ENCODE results near the gene PEAR1. TPM values are rescaled to one million over a fixed set of nuclear protein-coding genes. Genes with fewer than 3 reads are reported as not detected.

Gene PEAR1
- total RNA-seq, 1 donor from 2014 or later: 17.9 TPM

- Histone ChIP-seq H3K27ac (no peak overlapping the region), H3K4me1 (peaks cover 63% of the 10 kb centered on the region), H3K27me3 (no peaks in the 10 kb centered on the region), H3K36me3 (no peaks in the 10 kb centered on the region), H3K4me3 (no peak overlapping the region), H3K9me3 (no peaks in the 10 kb centered on the region)
- DNase-seq (no peak), ATAC-seq (no peak)
- intact Hi-C loops (cut with DNase I): no loop called here
- TF ChIP-seq, protein P1, sequence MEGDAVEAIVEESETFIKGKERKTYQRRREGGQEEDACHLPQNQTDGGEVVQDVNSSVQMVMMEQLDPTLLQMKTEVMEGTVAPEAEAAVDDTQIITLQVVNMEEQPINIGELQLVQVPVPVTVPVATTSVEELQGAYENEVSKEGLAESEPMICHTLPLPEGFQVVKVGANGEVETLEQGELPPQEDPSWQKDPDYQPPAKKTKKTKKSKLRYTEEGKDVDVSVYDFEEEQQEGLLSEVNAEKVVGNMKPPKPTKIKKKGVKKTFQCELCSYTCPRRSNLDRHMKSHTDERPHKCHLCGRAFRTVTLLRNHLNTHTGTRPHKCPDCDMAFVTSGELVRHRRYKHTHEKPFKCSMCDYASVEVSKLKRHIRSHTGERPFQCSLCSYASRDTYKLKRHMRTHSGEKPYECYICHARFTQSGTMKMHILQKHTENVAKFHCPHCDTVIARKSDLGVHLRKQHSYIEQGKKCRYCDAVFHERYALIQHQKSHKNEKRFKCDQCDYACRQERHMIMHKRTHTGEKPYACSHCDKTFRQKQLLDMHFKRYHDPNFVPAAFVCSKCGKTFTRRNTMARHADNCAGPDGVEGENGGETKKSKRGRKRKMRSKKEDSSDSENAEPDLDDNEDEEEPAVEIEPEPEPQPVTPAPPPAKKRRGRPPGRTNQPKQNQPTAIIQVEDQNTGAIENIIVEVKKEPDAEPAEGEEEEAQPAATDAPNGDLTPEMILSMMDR (IDR thresholded peaks at IDR 0.05): no peak
Observed at GRCh38 chr1:156899956-156900718, 6.6 kb downstream of the PEAR1 start.

DNA sequence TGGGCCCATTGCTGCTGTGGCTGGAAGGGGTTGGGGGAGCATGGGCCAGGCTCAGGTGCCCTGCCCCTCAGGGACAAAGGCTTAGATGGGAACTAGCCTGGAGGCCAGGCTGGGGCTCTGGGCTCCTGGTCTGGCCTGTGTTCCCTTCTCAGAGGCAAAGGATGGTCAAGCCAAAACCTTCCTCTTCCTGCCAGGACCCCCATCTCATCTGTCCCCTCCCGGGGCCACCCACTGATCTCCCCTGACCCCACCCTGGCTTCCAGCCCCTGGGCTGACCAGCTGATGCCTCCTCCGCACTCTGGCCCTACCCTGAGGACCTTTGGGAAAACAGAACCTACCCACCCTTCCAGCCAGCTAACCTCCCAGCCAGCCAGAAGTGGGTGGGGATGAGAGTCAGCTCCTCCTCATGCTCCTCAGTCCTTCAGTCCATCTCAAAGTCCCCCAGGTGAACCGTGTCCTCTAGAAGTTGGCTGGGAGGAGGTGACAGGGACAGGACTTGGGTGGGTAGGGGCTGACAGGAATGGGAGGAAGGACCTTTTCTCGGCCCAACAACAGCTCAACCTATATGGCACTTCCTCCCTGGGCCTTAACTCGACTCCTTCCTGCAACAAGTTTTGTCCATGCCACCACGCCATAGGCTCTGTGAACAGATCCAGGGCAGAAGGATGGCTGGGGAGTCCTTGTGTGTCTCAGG, 7.5 kb downstream of the PEAR1 start:
- H3K4me1 ChIP-seq: peaks cover 54% of the 10 kb centered on the region
- TF ChIP-seq, protein P1 (IDR thresholded peaks at IDR 0.05): no peak
- no peak overlapping the region for H3K4me3 ChIP-seq
- intact Hi-C loops (cut with DNase I): no loop called here
- ATAC-seq (no peak), DNase-seq (no peak)
- no peaks in the 10 kb centered on the region for H3K9me3 ChIP-seq
- H3K36me3 ChIP-seq: peaks cover 3% of the 10 kb centered on the region
- H3K27ac ChIP-seq: no peak overlapping the region
- no peaks in the 10 kb centered on the region for H3K27me3 ChIP-seq

DNA sequence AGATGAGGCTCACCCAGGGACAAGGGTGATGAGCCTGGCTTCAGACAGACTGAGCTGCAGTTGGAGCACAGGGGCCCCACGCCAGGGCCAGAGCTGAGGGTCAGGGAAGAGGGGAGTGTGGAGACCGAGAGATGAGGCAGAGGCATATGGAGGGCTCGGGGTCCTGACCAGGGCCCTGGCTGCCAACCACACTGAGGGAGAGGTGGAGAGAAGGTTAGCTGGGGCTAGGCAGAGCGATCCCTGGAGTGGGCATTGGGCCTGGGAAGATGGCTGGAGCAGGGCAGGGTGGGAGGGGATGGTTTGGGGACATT, 8.0 kb downstream of the PEAR1 start:
- DNase-seq (no peak), ATAC-seq (no peak)
- Histone ChIP-seq H3K9me3 (no peaks in the 10 kb centered on the region), H3K27ac (no peak overlapping the region), H3K4me3 (no peak overlapping the region), H3K4me1 (peaks cover 51% of the 10 kb centered on the region), H3K27me3 (no peaks in the 10 kb centered on the region), H3K36me3 (peaks cover 6% of the 10 kb centered on the region)
- TF ChIP-seq, protein P1 (IDR thresholded peaks at IDR 0.05): no peak
- intact Hi-C loops (cut with DNase I): no loop called here

GRCh38 chr1:156901966-156902915, 8.7 kb downstream of the PEAR1 start:
- Histone ChIP-seq H3K9me3 (no peaks in the 10 kb centered on the region), H3K4me3 (no peak overlapping the region), H3K27me3 (no peaks in the 10 kb centered on the region), H3K36me3 (peaks cover 6% of the 10 kb centered on the region), H3K4me1 (peaks cover 48% of the 10 kb centered on the region), H3K27ac (no peak overlapping the region)
- DNase-seq: no peak
- ATAC-seq: no peak
- intact Hi-C loops (cut with DNase I): no loop called here
- TF ChIP-seq, protein P1 (IDR thresholded peaks at IDR 0.05): no peak

GRCh38 chr1:156903328-156904091, 10.0 kb downstream of the PEAR1 start:
- TF ChIP-seq, protein P1 (IDR thresholded peaks at IDR 0.05): no peak
- no peak overlapping the region for H3K4me3 ChIP-seq
- peaks cover 37% of the 10 kb centered on the region for H3K4me1 ChIP-seq
- H3K36me3 ChIP-seq: peaks cover 6% of the 10 kb centered on the region
- ATAC-seq: no peak
- no peak for DNase-seq
- H3K9me3 ChIP-seq: no peaks in the 10 kb centered on the region
- intact Hi-C loops (cut with DNase I): no loop called here
- H3K27ac ChIP-seq: no peak overlapping the region
- no peaks in the 10 kb centered on the region for H3K27me3 ChIP-seq

Measured in upper lobe of right lung (tissue), 1 donor.